Sigmoid colon (tissue), 4 donors: ENCODE measurements around the gene CCNQ.

Experiments used
- CTCF ChIP-seq, 4 experiments: fragments of 450-650 bp in 3 of 4; fragments of 200-600 bp in 1 of 4; IDR thresholded peaks; one replicate each; pipeline ENCODE4 v1.5.1; 2016 to 2019; ENCODE audit warnings: antibody characterized with exemption in 4 of 4, mild to moderate bottlenecking in 3 of 4, moderate library complexity in 2 of 4
- EP300 ChIP-seq, 4 donors: sonication (generic); formaldehyde crosslinking; IDR thresholded peaks; one replicate each; pipeline ENCODE4 v1.6.1; 2017; ENCODE audit warnings: antibody characterized with exemption in 4 of 4
- POLR2A ChIP-seq, 2 donors: fragments of 450-650 bp; IDR thresholded peaks; one replicate each; pipeline ENCODE4 v1.6.1; 2016; ENCODE audit warnings: antibody characterized with exemption in 2 of 2, mild to moderate bottlenecking in 2 of 2, moderate library complexity in 2 of 2
- POLR2AphosphoS5 ChIP-seq, 4 donors: sonication (generic); formaldehyde crosslinking; IDR thresholded peaks; one replicate each; pipeline ENCODE4 v1.6.1; 2017; ENCODE audit warnings: antibody characterized with exemption in 4 of 4

DNA sequence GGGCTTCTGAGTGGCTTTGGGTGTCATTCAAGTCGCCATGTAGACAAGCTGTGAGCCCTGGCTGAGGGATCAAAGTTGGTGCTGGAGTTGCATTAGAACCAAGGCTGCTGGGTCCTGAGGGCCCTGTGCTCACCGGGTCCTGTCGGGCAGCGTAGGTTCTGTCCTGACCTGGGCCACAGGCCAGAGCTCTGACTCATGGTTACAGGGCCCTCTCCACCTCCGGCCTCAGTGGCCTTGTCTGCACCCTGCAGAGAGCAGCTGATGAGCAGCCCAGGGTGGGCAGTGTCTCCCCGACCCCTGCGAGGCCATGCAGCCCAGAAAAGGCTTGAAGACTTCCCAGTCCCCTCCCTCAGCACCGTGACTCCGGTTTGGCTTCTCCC lies 59.0 kb downstream of the CCNQ start:
- TF ChIP-seq POLR2A (IDR thresholded peaks at IDR 0.05): no peak
- TF ChIP-seq CTCF (IDR thresholded peaks at IDR 0.05): no peak
- no peak for TF ChIP-seq EP300 (IDR thresholded peaks at IDR 0.05)
- no peak for TF ChIP-seq POLR2AphosphoS5 (IDR thresholded peaks at IDR 0.05)
